ENCODE results near the gene ITGAL.

Gene ITGAL

DNA sequence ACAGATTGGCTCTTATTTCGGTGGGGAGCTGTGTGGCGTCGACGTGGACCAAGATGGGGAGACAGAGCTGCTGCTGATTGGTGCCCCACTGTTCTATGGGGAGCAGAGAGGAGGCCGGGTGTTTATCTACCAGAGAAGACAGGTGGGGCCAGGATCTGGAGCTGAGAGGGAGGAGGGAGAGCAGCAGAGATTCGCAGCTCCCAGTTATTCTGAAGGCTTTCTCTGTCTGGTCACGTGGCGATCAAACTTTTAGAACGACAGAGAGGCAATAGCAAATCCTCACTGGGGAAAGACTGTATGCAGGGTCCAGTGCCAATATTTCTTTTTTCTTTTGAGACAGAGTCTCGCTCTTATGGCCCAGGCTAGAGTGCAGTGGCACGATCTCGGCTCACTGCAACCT is 22.2 kb downstream of the ITGAL start:
- peaks cover 6% of the 10 kb centered on the region for H3K36me3 ChIP-seq (ENCODE audit: insufficient read depth, low read length)
- TF ChIP-seq EZH2 (IDR thresholded peaks at IDR 0.05; ENCODE audit: borderline replicate concordance, low read depth, low read length, severe bottlenecking): no peak
- TF ChIP-seq, protein P1, sequence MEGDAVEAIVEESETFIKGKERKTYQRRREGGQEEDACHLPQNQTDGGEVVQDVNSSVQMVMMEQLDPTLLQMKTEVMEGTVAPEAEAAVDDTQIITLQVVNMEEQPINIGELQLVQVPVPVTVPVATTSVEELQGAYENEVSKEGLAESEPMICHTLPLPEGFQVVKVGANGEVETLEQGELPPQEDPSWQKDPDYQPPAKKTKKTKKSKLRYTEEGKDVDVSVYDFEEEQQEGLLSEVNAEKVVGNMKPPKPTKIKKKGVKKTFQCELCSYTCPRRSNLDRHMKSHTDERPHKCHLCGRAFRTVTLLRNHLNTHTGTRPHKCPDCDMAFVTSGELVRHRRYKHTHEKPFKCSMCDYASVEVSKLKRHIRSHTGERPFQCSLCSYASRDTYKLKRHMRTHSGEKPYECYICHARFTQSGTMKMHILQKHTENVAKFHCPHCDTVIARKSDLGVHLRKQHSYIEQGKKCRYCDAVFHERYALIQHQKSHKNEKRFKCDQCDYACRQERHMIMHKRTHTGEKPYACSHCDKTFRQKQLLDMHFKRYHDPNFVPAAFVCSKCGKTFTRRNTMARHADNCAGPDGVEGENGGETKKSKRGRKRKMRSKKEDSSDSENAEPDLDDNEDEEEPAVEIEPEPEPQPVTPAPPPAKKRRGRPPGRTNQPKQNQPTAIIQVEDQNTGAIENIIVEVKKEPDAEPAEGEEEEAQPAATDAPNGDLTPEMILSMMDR (IDR thresholded peaks at IDR 0.05; ENCODE audit: borderline replicate concordance, extremely low read depth, low read length, poor library complexity, severe bottlenecking): no peak
- H3K9ac ChIP-seq (ENCODE audit: low read depth, low read length): no peak overlapping the region
- no peaks in the 10 kb centered on the region for H3K9me3 ChIP-seq (ENCODE audit: insufficient read depth, low read length, severe bottlenecking)
- H3K4me1 ChIP-seq (ENCODE audit: insufficient read depth, low read length): no peaks in the 10 kb centered on the region
- ATAC-seq (ENCODE audit: insufficient read depth, low read depth) (no peak), DNase-seq (no peak)
- H3K79me2 ChIP-seq (ENCODE audit: insufficient read depth, low read length): no peaks in the 10 kb centered on the region
- no peak overlapping the region for H3K4me2 ChIP-seq (ENCODE audit: insufficient read depth, low read length)
- H2AFZ ChIP-seq (ENCODE audit: low read depth, low read length): no peak overlapping the region
- H3K27ac ChIP-seq (ENCODE audit: low read length): no peak overlapping the region
- no peaks in the 10 kb centered on the region for H4K20me1 ChIP-seq (ENCODE audit: insufficient read depth, low read length)
- no peaks in the 10 kb centered on the region for H3K27me3 ChIP-seq (ENCODE audit: insufficient read depth, low read length, poor library complexity)
- no peak overlapping the region for H3K4me3 ChIP-seq (ENCODE audit: low read depth in 1 of 2, low read length in 2 of 2)

GRCh38 chr16:30499284-30499683 is 26.7 kb downstream of the ITGAL start:
- H3K4me3 ChIP-seq (ENCODE audit: low read depth in 1 of 2, low read length in 2 of 2): no peak overlapping the region
- no peak overlapping the region for H3K27ac ChIP-seq (ENCODE audit: low read length)
- H3K36me3 ChIP-seq (ENCODE audit: insufficient read depth, low read length): peaks cover 6% of the 10 kb centered on the region
- TF ChIP-seq, protein P1 (IDR thresholded peaks at IDR 0.05; ENCODE audit: borderline replicate concordance, extremely low read depth, low read length, poor library complexity, severe bottlenecking): no peak
- TF ChIP-seq EZH2 (IDR thresholded peaks at IDR 0.05; ENCODE audit: borderline replicate concordance, low read depth, low read length, severe bottlenecking): no peak
- H4K20me1 ChIP-seq (ENCODE audit: insufficient read depth, low read length): no peaks in the 10 kb centered on the region
- ATAC-seq (ENCODE audit: insufficient read depth, low read depth) (no peak), DNase-seq (no peak)
- no peaks in the 10 kb centered on the region for H3K9me3 ChIP-seq (ENCODE audit: insufficient read depth, low read length, severe bottlenecking)
- H2AFZ ChIP-seq (ENCODE audit: low read depth, low read length): no peak overlapping the region
- no peak overlapping the region for H3K4me2 ChIP-seq (ENCODE audit: insufficient read depth, low read length)
- H3K4me1 ChIP-seq (ENCODE audit: insufficient read depth, low read length): no peaks in the 10 kb centered on the region
- H3K9ac ChIP-seq (ENCODE audit: low read depth, low read length): no peak overlapping the region
- H3K27me3 ChIP-seq (ENCODE audit: insufficient read depth, low read length, poor library complexity): no peaks in the 10 kb centered on the region
- no peaks in the 10 kb centered on the region for H3K79me2 ChIP-seq (ENCODE audit: insufficient read depth, low read length)

- DNase-seq (no peak), ATAC-seq (ENCODE audit: insufficient read depth, low read depth) (no peak)
- H3K36me3 ChIP-seq (ENCODE audit: insufficient read depth, low read length): peaks cover 13% of the 10 kb centered on the region
- H3K27me3 ChIP-seq (ENCODE audit: insufficient read depth, low read length, poor library complexity): no peaks in the 10 kb centered on the region
- no peaks in the 10 kb centered on the region for H3K79me2 ChIP-seq (ENCODE audit: insufficient read depth, low read length)
- H3K9me3 ChIP-seq (ENCODE audit: insufficient read depth, low read length, severe bottlenecking): no peaks in the 10 kb centered on the region
- no peak overlapping the region for H2AFZ ChIP-seq (ENCODE audit: low read depth, low read length)
- no peak overlapping the region for H3K9ac ChIP-seq (ENCODE audit: low read depth, low read length)
- no peak overlapping the region for H3K4me3 ChIP-seq (ENCODE audit: low read depth in 1 of 2, low read length in 2 of 2)
- H3K4me2 ChIP-seq (ENCODE audit: insufficient read depth, low read length): no peak overlapping the region
- H4K20me1 ChIP-seq (ENCODE audit: insufficient read depth, low read length): no peaks in the 10 kb centered on the region
- no peak for TF ChIP-seq EZH2 (IDR thresholded peaks at IDR 0.05; ENCODE audit: borderline replicate concordance, low read depth, low read length, severe bottlenecking)
- TF ChIP-seq, protein P1 (IDR thresholded peaks at IDR 0.05; ENCODE audit: borderline replicate concordance, extremely low read depth, low read length, poor library complexity, severe bottlenecking): no peak
- H3K27ac ChIP-seq (ENCODE audit: low read length): no peak overlapping the region
- H3K4me1 ChIP-seq (ENCODE audit: insufficient read depth, low read length): no peaks in the 10 kb centered on the region
These were observed 31.1 kb downstream of the ITGAL start for GRCh38 chr16:30503403-30504296.
